Smooth muscle cell (in vitro differentiated cells): ENCODE results near the gene CCSER2. TPM values are rescaled to one million over a fixed set of nuclear protein-coding genes. Genes with fewer than 3 reads are reported as not detected.

Experiments used
- DNase-seq: peaks from one replicate; lab custom pipeline; 2025; ENCODE audit not compliant: unreplicated experiment; lab: John Stamatoyannopoulos, UW
- H2AFZ ChIP-seq: fragments of 200-600 bp; sonication (generic); 2 replicates; pipeline ENCODE4 v1.6.0; 2016; ENCODE audit warnings: antibody characterized with exemption, low read depth, mild to moderate bottlenecking
- H3F3A ChIP-seq: fragments of 200-600 bp; sonication (generic); 2 replicates; pipeline ENCODE4 v1.6.0; 2017; ENCODE audit warnings: antibody characterized with exemption, low read depth
- H3K27ac ChIP-seq: fragments of 200-600 bp; sonication (generic); 2 replicates; pipeline ENCODE4 v1.5.1; 2016; ENCODE audit warnings: low read depth, mild to moderate bottlenecking
- H3K27me3 ChIP-seq: fragments of 200-600 bp; sonication (generic); 2 replicates; pipeline ENCODE4 v1.6.1; 2016; ENCODE audit warnings: low read depth, mild to moderate bottlenecking
- H3K36me3 ChIP-seq: fragments of 200-600 bp; sonication (generic); 2 replicates; pipeline ENCODE4 v1.5.1; 2016; ENCODE audit warnings: low read depth
- H3K4me1 ChIP-seq: fragments of 200-600 bp; sonication (generic); 2 replicates; pipeline ENCODE4 v1.5.1; 2016; ENCODE audit warnings: low read depth
- H3K4me2 ChIP-seq: fragments of 200-600 bp; sonication (generic); 2 replicates; pipeline ENCODE4 v1.6.0; 2016; ENCODE audit warnings: mild to moderate bottlenecking
- H3K4me3 ChIP-seq: fragments of 200-600 bp; sonication (generic); 2 replicates; pipeline ENCODE4 v1.5.1; 2016; ENCODE audit warnings: mild to moderate bottlenecking
- H3K79me2 ChIP-seq: fragments of 200-600 bp; sonication (generic); 2 replicates; pipeline ENCODE4 v1.6.0; 2016; ENCODE audit warnings: low read depth, mild to moderate bottlenecking
- H3K9ac ChIP-seq: fragments of 200-600 bp; sonication (generic); 2 replicates; pipeline ENCODE4 v1.6.0; 2016; ENCODE audit warnings: low read depth
- H3K9me3 ChIP-seq: fragments of 200-600 bp; sonication (generic); replicated peaks from 2 replicates; pipeline ENCODE4 v1.5.1; 2016; ENCODE audit warnings: low read depth
- H4K20me1 ChIP-seq: fragments of 200-600 bp; sonication (generic); 2 replicates; pipeline ENCODE4 v1.6.0; 2016; ENCODE audit warnings: low read depth
- CTCF ChIP-seq: fragments of 200-600 bp; sonication (generic); IDR thresholded peaks from 2 replicates; pipeline ENCODE4 v1.5.1; 2017; ENCODE audit warnings: borderline replicate concordance, mild to moderate bottlenecking, antibody characterized with exemption; ENCODE audit not compliant: insufficient read depth, poor library complexity, severe bottlenecking
- WGBS: methylation state at CpG from one replicate; pipeline ENCODE4 v1.1.7; 2016; ENCODE audit warnings: low lambda C conversion rate; 5-methylcytosine and 5-hydroxymethylcytosine counted together
- polyA plus RNA-seq: library from polyadenylated mRNA; unstranded; fragments of >200 nt; fragmentation: Nextera tagmentation; extraction: Ambion mirVana; gene quantifications from 2 replicates; pipeline ENCODE4 v1.2.1, GENCODE V29; 2016
- total RNA-seq: library from RNA; depleted of rRNA; stranded (reverse); fragments of >200 nt; gene quantifications from 2 replicates; pipeline ENCODE4 v1.2.3, GENCODE V29; 2014

CCSER2 gene
- total and polyA plus RNA-seq, 2 experiments from 2014 or later: 32.8 to 42.1 TPM

GRCh38 chr10:84371944-84372343 lies 43.6 kb downstream of the CCSER2 start:
- TF ChIP-seq CTCF: no peak
- WGBS: 83% methylated on average over 2 of the region's 2 CpGs
- H3K27ac ChIP-seq: no peak overlapping the region
- no peaks in the 10 kb centered on the region for H3F3A ChIP-seq
- no peaks in the 10 kb centered on the region for H3K4me1 ChIP-seq
- no peak overlapping the region for H3K4me2 ChIP-seq
- H3K9me3 ChIP-seq: no peaks in the 10 kb centered on the region
- no peak overlapping the region for H3K4me3 ChIP-seq
- no peak overlapping the region for H2AFZ ChIP-seq
- H3K79me2 ChIP-seq: peaks cover 52% of the 10 kb centered on the region
- peaks cover 84% of the 10 kb centered on the region for H4K20me1 ChIP-seq
- peaks cover 7% of the 10 kb centered on the region for H3K36me3 ChIP-seq
- H3K9ac ChIP-seq: no peak overlapping the region
- no peak for DNase-seq
- H3K27me3 ChIP-seq: no peaks in the 10 kb centered on the region

GRCh38 chr10:84373000-84373399 lies 44.6 kb downstream of the CCSER2 start:
- Histone ChIP-seq H3F3A (no peaks in the 10 kb centered on the region), H3K36me3 (peaks cover 7% of the 10 kb centered on the region), H2AFZ (no peak overlapping the region), H3K27me3 (no peaks in the 10 kb centered on the region), H3K4me2 (no peak overlapping the region), H3K9me3 (no peaks in the 10 kb centered on the region), H3K79me2 (peaks cover 52% of the 10 kb centered on the region), H3K4me1 (no peaks in the 10 kb centered on the region), H4K20me1 (peaks cover 84% of the 10 kb centered on the region), H3K4me3 (no peak overlapping the region), H3K27ac (no peak overlapping the region), H3K9ac (no peak overlapping the region)
- no peak for DNase-seq
- TF ChIP-seq CTCF: no peak
- WGBS: 97% methylated on average over 2 of the region's 2 CpGs

- H3K79me2 ChIP-seq: peaks cover 47% of the 10 kb centered on the region
- no peak overlapping the region for H3K4me2 ChIP-seq
- no peak overlapping the region for H3K9ac ChIP-seq
- H3K27ac ChIP-seq: no peak overlapping the region
- H3K4me3 ChIP-seq: no peak overlapping the region
- H2AFZ ChIP-seq: no peak overlapping the region
- H4K20me1 ChIP-seq: peaks cover 82% of the 10 kb centered on the region
- no peak for DNase-seq
- H3K4me1 ChIP-seq: no peaks in the 10 kb centered on the region
- no peaks in the 10 kb centered on the region for H3K9me3 ChIP-seq
- H3K36me3 ChIP-seq: peaks cover 7% of the 10 kb centered on the region
- no peaks in the 10 kb centered on the region for H3F3A ChIP-seq
- TF ChIP-seq CTCF: no peak
- 48% methylated on average over 2 of the region's 2 CpGs for WGBS
- no peaks in the 10 kb centered on the region for H3K27me3 ChIP-seq
Observed at GRCh38 chr10:84374455-84374854, 46.1 kb downstream of the CCSER2 start.

GRCh38 chr10:84375011-84375410 lies 46.6 kb downstream of the CCSER2 start:
- H3K4me2 ChIP-seq: no peak overlapping the region
- H3K36me3 ChIP-seq: peaks cover 7% of the 10 kb centered on the region
- H3K27me3 ChIP-seq: no peaks in the 10 kb centered on the region
- TF ChIP-seq CTCF: peak; percentile 64
- H2AFZ ChIP-seq: no peak overlapping the region
- H3K79me2 ChIP-seq: peaks cover 44% of the 10 kb centered on the region
- no peak overlapping the region for H3K27ac ChIP-seq
- H3K4me1 ChIP-seq: no peaks in the 10 kb centered on the region
- H3K9me3 ChIP-seq: no peaks in the 10 kb centered on the region
- no peak overlapping the region for H3K9ac ChIP-seq
- DNase-seq: no peak
- H3F3A ChIP-seq: no peaks in the 10 kb centered on the region
- peaks cover 78% of the 10 kb centered on the region for H4K20me1 ChIP-seq
- no peak overlapping the region for H3K4me3 ChIP-seq
